HEK293 (cell line): ENCODE results near the gene CLEC19A.

Source experiments
- YY1 ChIP-seq: fragments of 450-650 bp; formaldehyde crosslinking; IDR thresholded peaks from 2 replicates; pipeline ENCODE4 v1.5.1; 2018; ENCODE audit warnings: missing biosample characterization, missing genetic modification characterization
- ZBTB17 ChIP-seq: fragments of 450-650 bp; formaldehyde crosslinking; IDR thresholded peaks from 2 replicates; pipeline ENCODE4 v1.5.1; 2016; ENCODE audit warnings: missing biosample characterization, missing genetic modification characterization
- ZNF2 ChIP-seq: fragments of 450-650 bp; formaldehyde crosslinking; IDR thresholded peaks from 2 replicates; pipeline ENCODE4 v1.5.1; 2016; ENCODE audit warnings: missing biosample characterization, missing genetic modification characterization
- ZNF398 ChIP-seq: fragments of 450-650 bp; formaldehyde crosslinking; IDR thresholded peaks from 2 replicates; pipeline ENCODE4 v1.5.1; 2017; ENCODE audit warnings: missing biosample characterization, missing genetic modification characterization
- ZNF433 ChIP-seq: fragments of 450-650 bp; formaldehyde crosslinking; IDR thresholded peaks from 2 replicates; pipeline ENCODE4 v1.5.1; 2016; ENCODE audit warnings: missing biosample characterization, missing genetic modification characterization, low read depth
- ZNF707 ChIP-seq: fragments of 450-650 bp; formaldehyde crosslinking; IDR thresholded peaks from 2 replicates; pipeline ENCODE4 v1.5.1; 2016; ENCODE audit warnings: missing biosample characterization, missing genetic modification characterization
- ZNF791 ChIP-seq: fragments of 450-650 bp; formaldehyde crosslinking; IDR thresholded peaks from 2 replicates; pipeline ENCODE4 v1.5.1; 2016; ENCODE audit warnings: missing biosample characterization, missing genetic modification characterization
- TF ChIP-seq, protein P1 (sequence below): fragments of 450-650 bp; formaldehyde crosslinking; IDR thresholded peaks from 2 replicates; pipeline ENCODE4 v1.5.1; 2016; ENCODE audit warnings: missing biosample characterization, missing genetic modification characterization, low read depth
- TF ChIP-seq, protein P2 (sequence below): fragments of 450-650 bp; formaldehyde crosslinking; IDR thresholded peaks from 2 replicates; pipeline ENCODE4 v1.5.1; 2016; ENCODE audit warnings: missing biosample characterization, missing genetic modification characterization

GRCh38 chr16:19252904-19253303, 32.6 kb upstream of the CLEC19A start:
- TF ChIP-seq ZNF2: no peak
- no peak for TF ChIP-seq ZNF433
- no peak for TF ChIP-seq YY1
- TF ChIP-seq, protein P1, sequence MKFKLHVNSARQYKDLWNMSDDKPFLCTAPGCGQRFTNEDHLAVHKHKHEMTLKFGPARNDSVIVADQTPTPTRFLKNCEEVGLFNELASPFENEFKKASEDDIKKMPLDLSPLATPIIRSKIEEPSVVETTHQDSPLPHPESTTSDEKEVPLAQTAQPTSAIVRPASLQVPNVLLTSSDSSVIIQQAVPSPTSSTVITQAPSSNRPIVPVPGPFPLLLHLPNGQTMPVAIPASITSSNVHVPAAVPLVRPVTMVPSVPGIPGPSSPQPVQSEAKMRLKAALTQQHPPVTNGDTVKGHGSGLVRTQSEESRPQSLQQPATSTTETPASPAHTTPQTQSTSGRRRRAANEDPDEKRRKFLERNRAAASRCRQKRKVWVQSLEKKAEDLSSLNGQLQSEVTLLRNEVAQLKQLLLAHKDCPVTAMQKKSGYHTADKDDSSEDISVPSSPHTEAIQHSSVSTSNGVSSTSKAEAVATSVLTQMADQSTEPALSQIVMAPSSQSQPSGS (tag by site-specific recombination): no peak
- TF ChIP-seq, protein P2, sequence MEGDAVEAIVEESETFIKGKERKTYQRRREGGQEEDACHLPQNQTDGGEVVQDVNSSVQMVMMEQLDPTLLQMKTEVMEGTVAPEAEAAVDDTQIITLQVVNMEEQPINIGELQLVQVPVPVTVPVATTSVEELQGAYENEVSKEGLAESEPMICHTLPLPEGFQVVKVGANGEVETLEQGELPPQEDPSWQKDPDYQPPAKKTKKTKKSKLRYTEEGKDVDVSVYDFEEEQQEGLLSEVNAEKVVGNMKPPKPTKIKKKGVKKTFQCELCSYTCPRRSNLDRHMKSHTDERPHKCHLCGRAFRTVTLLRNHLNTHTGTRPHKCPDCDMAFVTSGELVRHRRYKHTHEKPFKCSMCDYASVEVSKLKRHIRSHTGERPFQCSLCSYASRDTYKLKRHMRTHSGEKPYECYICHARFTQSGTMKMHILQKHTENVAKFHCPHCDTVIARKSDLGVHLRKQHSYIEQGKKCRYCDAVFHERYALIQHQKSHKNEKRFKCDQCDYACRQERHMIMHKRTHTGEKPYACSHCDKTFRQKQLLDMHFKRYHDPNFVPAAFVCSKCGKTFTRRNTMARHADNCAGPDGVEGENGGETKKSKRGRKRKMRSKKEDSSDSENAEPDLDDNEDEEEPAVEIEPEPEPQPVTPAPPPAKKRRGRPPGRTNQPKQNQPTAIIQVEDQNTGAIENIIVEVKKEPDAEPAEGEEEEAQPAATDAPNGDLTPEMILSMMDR (tag by site-specific recombination): no peak
- TF ChIP-seq ZNF398 (tag by site-specific recombination): no peak
- TF ChIP-seq ZNF791: no peak
- no peak for TF ChIP-seq ZNF707 (tag by site-specific recombination)
- no peak for TF ChIP-seq ZBTB17
